ENCODE measurements around the gene ZBTB46.

Gene ZBTB46

DNA sequence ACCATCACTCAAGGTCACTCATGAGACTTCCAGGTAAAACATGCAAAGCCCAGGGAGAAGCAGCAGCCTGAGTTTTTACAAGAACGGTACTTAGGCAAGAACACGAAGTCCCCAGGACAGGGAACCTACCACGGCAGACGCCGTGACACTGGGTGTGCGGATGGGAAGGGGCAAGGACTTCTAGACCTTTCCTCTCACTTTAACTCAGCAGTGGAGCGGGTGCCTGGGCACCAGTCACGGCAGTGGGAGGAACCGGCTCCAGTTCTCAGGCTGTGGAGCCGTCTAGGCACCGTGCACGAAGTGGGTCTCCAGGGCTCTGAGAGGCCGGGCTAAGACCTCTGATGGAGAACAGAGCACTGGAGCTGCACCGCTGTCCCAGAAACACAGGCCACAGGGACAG is 2.5 kb downstream of the ZBTB46 start:
- TF ChIP-seq, protein P1, sequence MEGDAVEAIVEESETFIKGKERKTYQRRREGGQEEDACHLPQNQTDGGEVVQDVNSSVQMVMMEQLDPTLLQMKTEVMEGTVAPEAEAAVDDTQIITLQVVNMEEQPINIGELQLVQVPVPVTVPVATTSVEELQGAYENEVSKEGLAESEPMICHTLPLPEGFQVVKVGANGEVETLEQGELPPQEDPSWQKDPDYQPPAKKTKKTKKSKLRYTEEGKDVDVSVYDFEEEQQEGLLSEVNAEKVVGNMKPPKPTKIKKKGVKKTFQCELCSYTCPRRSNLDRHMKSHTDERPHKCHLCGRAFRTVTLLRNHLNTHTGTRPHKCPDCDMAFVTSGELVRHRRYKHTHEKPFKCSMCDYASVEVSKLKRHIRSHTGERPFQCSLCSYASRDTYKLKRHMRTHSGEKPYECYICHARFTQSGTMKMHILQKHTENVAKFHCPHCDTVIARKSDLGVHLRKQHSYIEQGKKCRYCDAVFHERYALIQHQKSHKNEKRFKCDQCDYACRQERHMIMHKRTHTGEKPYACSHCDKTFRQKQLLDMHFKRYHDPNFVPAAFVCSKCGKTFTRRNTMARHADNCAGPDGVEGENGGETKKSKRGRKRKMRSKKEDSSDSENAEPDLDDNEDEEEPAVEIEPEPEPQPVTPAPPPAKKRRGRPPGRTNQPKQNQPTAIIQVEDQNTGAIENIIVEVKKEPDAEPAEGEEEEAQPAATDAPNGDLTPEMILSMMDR (conservative IDR thresholded peaks at IDR 0.05; ENCODE audit: low read depth): no peak
- H3K27ac ChIP-seq: no peak overlapping the region
- DNase-seq (ENCODE audit: low spot score): no peak
- ChIA-PET POLR2A (ENCODE audit: low non-redundant PET) (no interaction called here), CTCF (interaction anchor here (1.0 kb wide), 1 partner anchor 145 kb away, joined by 6 read pairs; no protein-coding TSS in a partner anchor)

DNA sequence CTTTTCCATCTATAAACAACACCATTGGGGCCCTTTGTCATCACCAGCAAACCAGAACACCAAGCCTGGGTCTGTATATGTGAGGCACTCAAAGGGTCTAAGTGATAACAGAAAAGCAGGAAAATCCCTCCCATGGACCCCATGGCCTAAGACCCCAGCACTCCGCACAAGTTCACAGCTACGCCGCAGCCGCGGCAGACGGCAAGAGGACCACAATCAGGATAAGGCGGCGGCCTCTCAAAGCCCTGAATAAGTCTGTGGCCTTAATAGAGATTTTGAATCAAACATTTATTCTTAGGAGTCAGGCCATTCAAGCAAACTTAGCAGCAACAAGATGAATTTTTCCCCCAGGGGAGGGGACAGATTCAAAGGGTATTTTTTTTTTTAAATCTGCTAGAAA is 2.9 kb downstream of the ZBTB46 start:
- TF ChIP-seq, protein P1 (conservative IDR thresholded peaks at IDR 0.05; ENCODE audit: low read depth): no peak
- DNase-seq (ENCODE audit: low spot score): no peak
- ChIA-PET CTCF (no interaction called here), POLR2A (ENCODE audit: low non-redundant PET) (interaction anchor here (0.6 kb wide), 1 partner anchor 35 kb away, joined by 3 read pairs; no protein-coding TSS in a partner anchor)
- H3K27ac ChIP-seq: no peak overlapping the region

DNA sequence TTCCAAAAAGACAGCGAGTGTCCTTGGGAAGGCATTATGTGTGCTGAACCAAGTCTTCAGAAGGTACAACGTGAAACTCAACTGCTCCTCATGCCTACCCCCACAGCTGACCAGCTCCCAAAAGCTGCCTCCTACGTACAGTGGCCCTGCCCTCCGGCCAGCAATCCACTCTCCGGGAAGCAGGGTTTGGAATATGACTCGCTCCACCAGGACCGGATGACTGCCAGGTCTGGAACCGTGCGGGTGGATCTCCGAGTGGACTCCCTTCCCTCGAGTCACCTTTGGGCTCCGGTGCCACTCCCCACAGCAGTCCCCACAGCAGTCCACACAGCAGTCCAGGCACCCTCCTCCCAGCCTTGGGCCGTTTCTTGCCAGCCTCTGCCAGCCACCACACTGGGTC is 4.3 kb downstream of the ZBTB46 start:
- DNase-seq (ENCODE audit: low spot score): no peak
- POLR2A ChIA-PET (ENCODE audit: low non-redundant PET): no interaction called here
- TF ChIP-seq, protein P1 (conservative IDR thresholded peaks at IDR 0.05; ENCODE audit: low read depth): no peak
- H3K27ac ChIP-seq: no peak overlapping the region
- CTCF ChIA-PET: interaction anchor here (0.7 kb wide), 1 partner anchor 289 kb away, joined by 3 read pairs; no protein-coding TSS in a partner anchor

DNA sequence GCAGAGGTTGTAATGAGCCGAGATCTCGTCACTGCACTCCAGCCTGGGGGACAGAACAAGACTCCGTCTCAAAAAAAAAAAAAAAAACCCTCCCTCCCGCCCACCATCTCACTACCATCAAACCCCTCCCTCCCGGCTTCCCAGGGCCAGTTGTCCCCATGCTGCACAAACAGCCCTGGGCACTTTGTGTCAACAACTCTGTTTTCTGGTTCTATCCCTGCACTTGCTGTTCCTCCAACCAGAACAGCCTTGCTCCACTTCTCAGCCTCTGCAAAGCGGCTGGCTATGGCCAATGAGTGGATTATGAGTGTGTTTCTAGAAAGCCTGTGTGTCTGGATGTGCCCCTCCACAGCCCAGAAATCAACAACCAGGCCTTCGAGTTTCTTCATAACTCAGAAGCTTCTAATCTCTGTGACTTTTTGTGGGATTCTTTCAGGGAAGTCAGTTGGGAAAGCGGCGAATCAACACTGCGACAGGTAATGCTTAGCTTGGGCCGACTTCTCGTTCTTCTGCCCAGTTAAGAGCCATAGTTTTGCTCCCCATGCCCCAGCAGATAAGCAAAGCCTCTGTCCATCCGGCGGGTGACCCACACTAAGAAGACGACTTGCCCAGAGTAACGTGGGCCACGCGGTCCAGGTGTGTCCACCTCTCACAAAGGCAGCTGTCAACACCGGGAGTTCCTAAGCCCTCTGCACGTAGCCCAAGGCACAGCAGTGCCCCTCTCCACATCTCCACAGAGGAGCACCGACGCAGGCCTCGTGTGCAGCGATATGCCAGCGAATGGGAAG is 5.5 kb downstream of the ZBTB46 start:
- DNase-seq (ENCODE audit: low spot score): no peak
- H3K27ac ChIP-seq: no peak overlapping the region
- POLR2A ChIA-PET (ENCODE audit: low non-redundant PET): no interaction called here
- TF ChIP-seq, protein P1 (conservative IDR thresholded peaks at IDR 0.05; ENCODE audit: low read depth): no peak
- CTCF ChIA-PET: interaction anchor here (0.6 kb wide), 1 partner anchor 11 kb away, joined by 3 read pairs; no protein-coding TSS in a partner anchor

DNA sequence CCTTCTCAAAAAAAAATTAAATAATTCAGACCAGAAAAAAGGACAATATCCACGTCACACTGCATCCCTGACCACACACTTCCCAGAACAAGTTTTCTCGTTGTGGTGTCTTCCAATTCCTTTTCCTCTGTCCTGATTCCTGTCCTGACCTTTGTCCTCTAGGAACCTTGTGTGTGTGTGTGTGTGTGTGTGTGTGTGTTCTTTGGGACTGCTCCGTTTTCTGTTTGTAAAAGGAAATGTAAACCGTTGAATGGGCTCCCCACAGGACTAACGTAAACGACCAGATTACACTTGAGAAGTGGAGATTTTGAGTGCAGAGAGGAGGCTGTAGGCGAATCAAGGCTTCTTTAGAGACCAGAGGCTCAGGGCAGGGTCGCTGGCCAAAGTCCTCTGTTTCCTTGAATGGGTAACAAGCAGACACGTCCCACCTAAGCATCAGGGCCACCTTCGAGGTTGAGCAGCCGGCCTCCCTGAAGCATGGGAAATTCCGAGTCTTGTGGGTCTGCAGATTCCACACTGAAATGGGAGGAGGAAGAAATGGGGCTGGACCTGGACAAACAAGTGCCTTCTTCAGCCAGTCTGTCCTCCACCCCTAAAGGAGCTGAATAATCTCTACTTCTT is 7.3 kb downstream of the ZBTB46 start:
- ChIA-PET POLR2A (ENCODE audit: low non-redundant PET) (no interaction called here), CTCF (interaction anchor here (0.7 to 0.8 kb wide), 2 partner anchors 38 to 166 kb away, joined by 4 read pairs; no protein-coding TSS in a partner anchor)
- DNase-seq (ENCODE audit: low spot score): no peak
- no peak overlapping the region for H3K27ac ChIP-seq
- TF ChIP-seq, protein P1 (conservative IDR thresholded peaks at IDR 0.05; ENCODE audit: low read depth): no peak

DNA sequence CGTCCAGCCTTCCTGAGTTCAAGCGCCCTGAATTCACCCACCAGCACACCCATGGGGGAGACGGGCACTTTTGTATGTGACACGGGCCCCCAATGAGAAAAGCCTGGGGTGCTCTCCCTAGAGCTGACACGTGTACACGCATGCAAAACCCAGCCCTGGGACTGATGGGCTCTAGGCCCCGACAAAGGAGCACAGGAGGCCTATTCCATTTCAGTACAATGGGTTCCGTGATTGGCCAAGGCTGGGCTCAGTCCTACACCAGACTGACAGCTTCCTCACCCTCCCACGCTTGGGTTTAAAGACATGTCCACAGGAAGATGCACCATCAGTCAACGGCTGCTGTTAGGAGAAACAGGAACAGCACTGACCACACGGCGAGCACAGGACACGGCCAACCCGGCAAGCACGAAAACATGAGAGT is 8.8 kb downstream of the ZBTB46 start:
- ChIA-PET CTCF (interaction anchor here (0.7 to 1.4 kb wide), 2 partner anchors 13 to 15 kb away, joined by 3 to 4 read pairs; no protein-coding TSS in a partner anchor), POLR2A (ENCODE audit: low non-redundant PET) (no interaction called here)
- no peak for DNase-seq (ENCODE audit: low spot score)
- no peak overlapping the region for H3K27ac ChIP-seq
- TF ChIP-seq, protein P1 (conservative IDR thresholded peaks at IDR 0.05; ENCODE audit: low read depth): no peak

Measured in RWPE1 (cell line).